Muscle of leg (tissue), 11 donors: ENCODE measurements around the gene NDUFV3. TPM values are rescaled to one million over a fixed set of nuclear protein-coding genes. Genes with fewer than 3 reads are reported as not detected.
"Not testable (repeated sequence)": the region's sequence is repeated elsewhere in the genome, so short reads cannot be mapped to it uniquely, and the experiment has no call there.

ENCODE experiments used
- DNase-seq: peaks from one replicate; pipeline ENCODE4 v3.0.0; 2013
- H3K27ac ChIP-seq: one replicate; pipeline ENCODE4 v1.5.1; 2013; ENCODE audit warnings: mild to moderate bottlenecking, low read length, control low read depth
- H3K27me3 ChIP-seq: one replicate; pipeline ENCODE4 v1.6.1; 2013; ENCODE audit warnings: low read length; ENCODE audit not compliant: control insufficient read depth, insufficient read depth
- H3K36me3 ChIP-seq: one replicate; pipeline ENCODE4 v1.6.1; 2013; ENCODE audit warnings: low read length; ENCODE audit not compliant: control insufficient read depth, insufficient read depth
- H3K4me1 ChIP-seq: one replicate; pipeline ENCODE4 v1.6.1; 2013; ENCODE audit warnings: low read length; ENCODE audit not compliant: control insufficient read depth, insufficient read depth
- H3K4me3 ChIP-seq: one replicate; pipeline ENCODE4 v1.5.1; 2013; ENCODE audit warnings: low read length, control low read depth
- H3K9me3 ChIP-seq: replicated peaks from 2 replicates; pipeline ENCODE4 v1.6.1; 2013; ENCODE audit warnings: low read depth, low read length; ENCODE audit not compliant: control insufficient read depth
- WGBS: methylation state at CpG from one replicate; pipeline ENCODE4 v1.1.5; 2013; ENCODE audit warnings: missing lambda C conversion rate; ENCODE audit not compliant: insufficient coverage; 5-methylcytosine and 5-hydroxymethylcytosine counted together
- polyA plus RNA-seq, 8 donors: library from polyadenylated mRNA; unstranded; fragments of 120-200 nt; gene quantifications; one replicate each; pipeline versions ENCODE4 v1.2.1 to v1.2.3, GENCODE V29; 2013; ENCODE audit warnings: inconsistent platforms in 1 of 8, low replicate concordance in 1 of 8; ENCODE audit not compliant: insufficient read length in 8 of 8, insufficient read depth in 1 of 8
- total RNA-seq: library from RNA; stranded (reverse); fragments of 120-200 nt; gene quantifications from one replicate; pipeline ENCODE4 v1.2.4, GENCODE V29; 2013

The NDUFV3 gene
- total and polyA plus RNA-seq, 9 donors: 22.8 to 35.5 (median 32.9) TPM

DNA sequence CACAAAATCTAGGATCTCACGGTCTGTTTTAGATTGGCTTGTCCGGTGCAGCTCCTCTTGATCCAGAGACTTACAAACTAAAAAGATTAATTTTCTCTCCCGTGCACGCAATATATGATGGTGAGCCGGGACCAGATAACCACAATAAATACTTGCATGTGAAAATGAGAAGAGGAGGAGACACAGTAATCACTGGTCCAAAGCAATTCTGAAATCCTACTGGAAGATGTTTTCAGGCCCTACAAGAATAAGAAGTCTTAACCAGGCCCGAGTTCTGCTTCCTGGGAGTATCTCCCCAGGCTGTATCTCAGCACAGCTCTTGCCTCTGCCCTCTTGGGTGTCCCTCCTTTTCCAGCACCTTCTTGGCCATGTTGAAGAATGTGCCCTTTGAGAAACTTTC, 12.8 kb upstream of the NDUFV3 start:
- no peak for DNase-seq
- WGBS: 100% methylated on average over 1 of the region's 6 CpGs
- Histone ChIP-seq H3K36me3 (peaks cover 12% of the 10 kb centered on the region), H3K27ac (peak overlapping the region; percentile 88), H3K4me1 (peaks cover 15% of the 10 kb centered on the region), H3K27me3 (no peaks in the 10 kb centered on the region), H3K9me3 (no peaks in the 10 kb centered on the region), H3K4me3 (peak overlapping the region; percentile 86)

DNA sequence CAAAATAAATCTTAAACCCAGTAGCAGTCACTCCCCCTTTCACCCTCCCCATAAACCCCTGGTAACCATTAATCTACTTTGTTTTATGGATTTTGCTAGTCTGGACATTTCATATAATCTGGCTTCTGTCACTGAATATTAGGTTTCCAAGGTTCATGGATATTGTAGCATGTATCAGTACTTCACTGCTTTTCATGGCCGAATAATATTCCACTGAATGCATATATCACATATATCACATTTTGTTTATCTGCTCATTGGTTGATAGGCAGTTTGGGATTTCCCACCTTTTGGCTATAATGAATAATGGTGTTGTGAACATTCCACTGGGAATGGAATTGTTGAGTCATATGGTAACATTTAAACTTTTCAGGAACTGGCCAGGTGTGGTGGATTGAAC, 9.2 kb upstream of the NDUFV3 start:
- H3K27ac ChIP-seq: no peak overlapping the region
- H3K36me3 ChIP-seq: no peaks in the 10 kb centered on the region
- no peak overlapping the region for H3K4me3 ChIP-seq
- DNase-seq: no peak
- H3K4me1 ChIP-seq: peaks cover 10% of the 10 kb centered on the region
- H3K9me3 ChIP-seq: no peaks in the 10 kb centered on the region
- WGBS: no CpG with 5 or more reads among the region's 1 CpG
- H3K27me3 ChIP-seq: no peaks in the 10 kb centered on the region

DNA sequence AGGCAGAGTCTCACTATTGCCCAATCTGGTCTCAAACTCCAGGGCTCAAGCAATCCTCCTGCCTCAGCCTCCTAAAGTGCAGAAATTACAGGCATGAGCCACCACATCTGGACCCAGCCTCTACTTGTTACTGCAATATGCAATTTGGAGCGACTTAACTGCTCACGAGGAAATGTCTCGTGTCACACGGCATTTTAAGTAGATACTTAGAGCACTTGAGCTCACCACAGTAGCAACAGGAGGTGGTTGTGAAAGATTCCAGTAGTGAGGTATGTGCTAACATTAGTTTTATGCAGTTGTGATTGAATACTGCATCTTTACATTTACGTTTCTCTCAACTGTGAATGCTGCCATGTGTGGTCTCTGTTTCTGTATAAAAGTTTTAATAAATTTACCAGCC, 5.8 kb upstream of the NDUFV3 start:
- no peak for DNase-seq
- H3K9me3 ChIP-seq: no peaks in the 10 kb centered on the region
- H3K36me3 ChIP-seq: no peaks in the 10 kb centered on the region
- no peak overlapping the region for H3K4me3 ChIP-seq
- H3K27ac ChIP-seq: no peak overlapping the region
- H3K27me3 ChIP-seq: no peaks in the 10 kb centered on the region
- whole genome bisulfite sequencing: no CpG with 5 or more reads among the region's 5 CpGs
- peaks cover 2% of the 10 kb centered on the region for H3K4me1 ChIP-seq

DNA sequence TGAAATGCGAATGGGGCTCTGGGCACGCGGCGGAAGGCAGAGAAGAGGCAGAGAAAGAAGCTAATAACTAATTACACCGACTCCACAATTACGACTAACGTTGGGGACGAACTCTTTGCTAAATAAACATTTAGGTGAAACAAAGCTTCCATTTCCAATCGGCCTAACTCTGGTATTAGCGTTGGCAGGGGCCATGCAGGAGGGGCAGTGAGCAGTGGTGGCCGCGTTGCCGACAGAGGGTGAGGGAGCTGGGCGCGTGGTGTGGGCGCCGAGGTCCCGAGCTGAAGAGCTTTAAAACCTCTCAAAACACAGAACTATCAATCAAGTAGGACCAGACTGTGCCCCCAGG, 553 bp upstream of the NDUFV3 start:
- Histone ChIP-seq H3K27me3 (no peaks in the 10 kb centered on the region), H3K27ac (peak overlapping the region; percentile 95), H3K4me1 (peaks cover 5% of the 10 kb centered on the region), H3K4me3 (peak overlapping the region; percentile 84), H3K9me3 (no peaks in the 10 kb centered on the region), H3K36me3 (peaks cover 17% of the 10 kb centered on the region)
- DNase-seq: no peak
- WGBS: 0% methylated on average over 1 of the region's 18 CpGs

DNA sequence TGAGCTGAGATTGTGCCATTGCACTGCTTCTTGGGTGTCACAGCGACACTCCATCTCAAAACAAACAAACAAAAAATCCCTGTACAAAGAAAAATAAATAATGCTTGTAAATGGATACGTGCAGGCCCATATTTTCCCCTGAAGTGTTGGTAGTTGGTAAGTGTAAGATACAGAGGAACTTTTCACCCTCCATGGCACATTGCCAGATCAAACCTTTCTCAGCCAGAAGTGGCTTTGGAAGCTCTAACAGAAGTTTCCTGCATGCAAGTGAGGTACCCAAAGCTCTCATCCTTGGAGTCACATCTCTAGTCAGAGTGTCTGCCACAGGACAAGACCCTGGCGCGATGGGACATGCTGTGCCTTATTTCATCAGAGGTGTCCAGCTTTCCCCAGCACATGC, 7.3 kb downstream of the NDUFV3 start:
- H3K4me1 ChIP-seq: no peaks in the 10 kb centered on the region
- H3K27ac ChIP-seq: no peak overlapping the region
- no peaks in the 10 kb centered on the region for H3K27me3 ChIP-seq
- no peak for DNase-seq
- 100% methylated on average over 2 of the region's 4 CpGs for WGBS
- no peaks in the 10 kb centered on the region for H3K9me3 ChIP-seq
- no peak overlapping the region for H3K4me3 ChIP-seq
- H3K36me3 ChIP-seq: peaks cover 64% of the 10 kb centered on the region

DNA sequence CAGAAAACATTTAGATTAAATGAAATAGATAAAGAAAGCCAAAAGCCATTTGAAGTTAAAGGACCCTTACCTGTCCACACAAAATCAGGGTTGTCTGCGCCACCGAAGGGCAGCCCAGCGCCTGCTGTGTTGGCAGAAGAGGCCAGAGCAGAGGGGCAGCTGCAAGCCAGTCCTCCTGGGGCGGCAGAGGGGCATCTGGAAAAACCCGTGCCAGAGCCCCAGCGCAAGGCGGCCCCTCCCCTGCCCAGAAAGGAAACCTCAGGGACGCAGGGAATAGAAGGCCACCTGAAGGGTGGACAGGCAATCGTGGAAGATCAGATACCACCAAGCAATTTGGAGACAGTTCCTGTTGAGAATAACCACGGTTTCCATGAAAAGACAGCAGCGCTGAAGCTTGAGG, 10.7 kb downstream of the NDUFV3 start:
- no peak overlapping the region for H3K27ac ChIP-seq
- 97% methylated on average over 9 of the region's 11 CpGs for WGBS
- H3K4me3 ChIP-seq: no peak overlapping the region
- no peaks in the 10 kb centered on the region for H3K9me3 ChIP-seq
- H3K27me3 ChIP-seq: no peaks in the 10 kb centered on the region
- peaks cover 61% of the 10 kb centered on the region for H3K36me3 ChIP-seq
- DNase-seq: no peak
- H3K4me1 ChIP-seq: no peaks in the 10 kb centered on the region

DNA sequence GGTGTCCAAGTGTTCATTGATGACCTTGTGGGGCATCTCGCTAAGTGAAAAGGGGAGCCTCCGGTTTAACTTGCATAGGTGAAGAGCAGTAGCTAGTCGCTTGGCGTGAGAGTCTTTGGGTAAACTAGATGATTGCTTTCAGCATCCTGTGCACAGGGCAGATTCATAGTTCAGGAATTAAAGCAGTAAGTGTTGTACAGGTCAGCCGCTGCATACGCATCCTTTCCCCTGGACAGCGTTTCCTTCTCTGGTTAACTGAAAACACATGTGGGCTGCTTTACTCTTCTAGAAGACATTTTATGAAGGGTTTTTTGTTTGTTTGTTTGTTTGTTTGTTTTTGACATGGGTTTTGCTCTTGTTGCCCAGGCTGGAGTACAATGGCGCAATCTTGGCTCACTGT, 12.1 kb downstream of the NDUFV3 start:
- 88% methylated on average over 7 of the region's 8 CpGs for WGBS
- no peak for DNase-seq
- Histone ChIP-seq H3K36me3 (peaks cover 66% of the 10 kb centered on the region), H3K9me3 (no peaks in the 10 kb centered on the region), H3K27ac (no peak overlapping the region), H3K27me3 (no peaks in the 10 kb centered on the region), H3K4me3 (no peak overlapping the region), H3K4me1 (no peaks in the 10 kb centered on the region)

DNA sequence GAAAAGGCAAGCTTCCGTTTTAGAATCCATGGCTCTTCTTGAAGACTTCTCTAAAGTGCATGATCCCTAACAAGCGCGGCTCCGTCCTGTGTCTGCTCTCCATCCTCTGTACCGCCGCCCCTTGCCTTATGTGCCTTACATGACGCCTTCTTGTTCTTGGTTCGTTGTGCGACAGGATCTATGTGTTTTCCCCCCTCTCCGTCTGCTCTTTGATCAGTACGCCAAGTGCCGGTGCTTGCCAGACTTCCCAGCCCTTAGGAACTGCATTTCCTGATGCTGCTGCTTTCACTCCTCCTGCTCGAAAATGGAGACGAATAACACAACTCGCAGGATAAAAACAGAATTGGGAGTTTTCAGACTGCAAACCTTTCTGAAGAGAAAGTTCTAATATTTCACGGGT, 13.1 kb downstream of the NDUFV3 start:
- Histone ChIP-seq H3K4me3 (no peak overlapping the region), H3K36me3 (peaks cover 67% of the 10 kb centered on the region), H3K9me3 (no peaks in the 10 kb centered on the region), H3K4me1 (no peaks in the 10 kb centered on the region), H3K27me3 (no peaks in the 10 kb centered on the region), H3K27ac (no peak overlapping the region)
- no peak for DNase-seq
- 98% methylated on average over 15 of the region's 16 CpGs for WGBS

DNA sequence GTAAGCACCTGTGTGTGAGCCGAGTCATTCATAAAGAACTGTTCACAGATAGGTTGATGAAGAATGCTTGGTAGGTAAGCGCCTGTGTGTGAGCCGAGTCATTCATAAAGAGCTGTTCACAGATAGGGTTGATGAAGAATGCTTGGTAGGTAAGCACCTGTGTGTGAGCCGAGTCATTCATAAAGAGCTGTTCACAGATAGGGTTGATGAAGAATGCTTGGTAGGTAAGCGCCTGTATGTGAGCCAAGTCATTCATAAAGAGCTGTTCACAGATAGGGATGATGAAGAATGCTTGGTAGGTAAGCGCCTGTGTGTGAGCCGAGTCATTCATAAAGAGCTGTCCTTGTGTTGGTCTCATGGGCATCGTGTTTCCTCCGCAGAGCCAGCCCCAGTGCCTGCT, 15.4 kb downstream of the NDUFV3 start:
- not testable (repeated sequence) for H3K27ac ChIP-seq, H3K4me3 ChIP-seq, H3K4me1 ChIP-seq, DNase-seq, H3K9me3 ChIP-seq, H3K27me3 ChIP-seq
- 95% methylated on average over 9 of the region's 9 CpGs for WGBS
- H3K36me3 ChIP-seq: peaks cover 62% of the 10 kb centered on the region

DNA sequence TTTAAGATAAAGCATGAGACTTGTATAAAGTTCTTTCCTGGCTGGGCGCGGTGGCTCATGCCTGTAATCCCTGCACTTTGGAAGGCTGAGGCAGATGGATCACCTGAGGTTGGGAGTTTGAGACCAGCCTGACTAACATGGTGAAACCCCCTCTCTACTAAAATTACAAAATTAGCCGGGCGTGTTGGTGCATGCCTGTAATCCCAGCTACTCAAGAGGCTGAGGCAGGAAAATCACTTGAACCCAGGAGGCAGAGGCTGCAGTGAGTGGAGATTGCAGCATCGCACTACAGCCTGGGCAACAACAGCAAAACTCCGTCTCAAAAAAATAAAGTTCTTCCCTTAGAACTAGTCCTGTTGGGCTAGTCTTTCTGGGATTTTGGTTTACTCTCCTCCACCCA, 18.8 kb downstream of the NDUFV3 start:
- H3K4me1 ChIP-seq, DNase-seq, H3K27me3 ChIP-seq, H3K4me3 ChIP-seq, H3K9me3 ChIP-seq, H3K27ac ChIP-seq: not testable (repeated sequence)
- H3K36me3 ChIP-seq: peaks cover 31% of the 10 kb centered on the region
- WGBS: 100% methylated on average over 2 of the region's 6 CpGs

DNA sequence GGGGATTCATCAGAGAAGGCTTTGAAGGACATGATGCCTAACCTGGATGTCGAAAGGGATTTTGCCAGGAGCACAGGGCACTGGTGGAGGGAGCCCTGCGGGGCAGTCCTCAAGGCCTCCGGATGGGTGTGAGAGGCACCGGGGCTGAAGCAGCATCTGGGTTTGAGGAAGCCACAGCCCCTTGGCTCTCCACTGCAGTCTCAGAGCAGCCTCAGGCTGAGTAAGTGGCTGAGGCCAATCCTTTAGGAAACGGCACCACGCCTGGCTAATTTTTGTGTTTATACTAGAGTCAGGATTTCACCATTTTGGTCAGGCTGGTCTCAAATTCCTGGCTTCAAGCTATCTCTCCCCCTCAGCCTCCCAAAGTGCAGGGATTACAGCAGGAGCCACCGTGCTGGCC, 20.4 kb downstream of the NDUFV3 start:
- Histone ChIP-seq H3K9me3 (no peaks in the 10 kb centered on the region), H3K27ac (no peak overlapping the region), H3K4me1 (no peaks in the 10 kb centered on the region), H3K4me3 (no peak overlapping the region), H3K36me3 (peaks cover 25% of the 10 kb centered on the region), H3K27me3 (no peaks in the 10 kb centered on the region)
- DNase-seq: no peak
- WGBS: 88% methylated on average over 6 of the region's 7 CpGs
